ENCODE results near the gene CD80.
A peak's percentile ranks its signal among the peaks of the same experiment; 100 is the strongest.
"Not testable (repeated sequence)": the region's sequence is repeated elsewhere in the genome, so short reads cannot be mapped to it uniquely, and the experiment has no call there.

The CD80 gene

GRCh38 chr3:119582178-119582577 lies 22.8 kb upstream of the CD80 start:
- no peak for DNase-seq (ENCODE audit: low read depth)

- DNase-seq (ENCODE audit: low read depth): no peak
These were observed 20.8 kb upstream of the CD80 start for GRCh38 chr3:119580067-119580760.

- DNase-seq (ENCODE audit: low read depth): peak; percentile 35
These were observed 20.1 kb upstream of the CD80 start, which contains the start of gene ADPRH for GRCh38 chr3:119579366-119580066. TSS of gene ADPRH (plus strand) at chr3:119579492. CDS start at chr3:119582170, 2,678 bp downstream.

- no peak for DNase-seq (ENCODE audit: low read depth)
These were observed 16.1 kb upstream of the CD80 start for GRCh38 chr3:119575507-119575906.

GRCh38 chr3:119571688-119572087 lies 12.3 kb upstream of the CD80 start:
- no peak for DNase-seq (ENCODE audit: low read depth)

- no peak for DNase-seq (ENCODE audit: low read depth)
These were observed 11.8 kb upstream of the CD80 start for GRCh38 chr3:119571230-119571629.

- no peak for DNase-seq (ENCODE audit: low read depth)
These were observed 10.8 kb upstream of the CD80 start for GRCh38 chr3:119570229-119570628.

GRCh38 chr3:119569156-119569555 lies 9.7 kb upstream of the CD80 start:
- no peak for DNase-seq (ENCODE audit: low read depth)

GRCh38 chr3:119563334-119563733 lies 3.9 kb upstream of the CD80 start:
- DNase-seq (ENCODE audit: low read depth): not testable (repeated sequence)

- no peak for DNase-seq (ENCODE audit: low read depth)
These were observed 3.0 kb upstream of the CD80 start for GRCh38 chr3:119562307-119562961.

- DNase-seq (ENCODE audit: low read depth): no peak
These were observed 746 bp upstream of the CD80 start for GRCh38 chr3:119560160-119560559.

- no peak for DNase-seq (ENCODE audit: low read depth)
These were observed 642 bp downstream of the CD80 start for GRCh38 chr3:119558626-119559317.

- no peak for DNase-seq (ENCODE audit: low read depth)
These were observed 1.5 kb downstream of the CD80 start for GRCh38 chr3:119557877-119558269.

- DNase-seq (ENCODE audit: low read depth): no peak
These were observed 2.1 kb downstream of the CD80 start for GRCh38 chr3:119557192-119557876.

- no peak for DNase-seq (ENCODE audit: low read depth)
These were observed 3.5 kb downstream of the CD80 start for GRCh38 chr3:119555929-119556328.

- no peak for DNase-seq (ENCODE audit: low read depth)
These were observed 4.1 kb downstream of the CD80 start for GRCh38 chr3:119555309-119555735.

GRCh38 chr3:119553823-119554415 lies 5.5 kb downstream of the CD80 start:
- DNase-seq (ENCODE audit: low read depth): no peak

GRCh38 chr3:119552928-119553327 lies 6.5 kb downstream of the CD80 start:
- DNase-seq (ENCODE audit: low read depth): not testable (repeated sequence)

- DNase-seq (ENCODE audit: low read depth): no peak
These were observed 7.8 kb downstream of the CD80 start for GRCh38 chr3:119551598-119551997.

GRCh38 chr3:119550192-119550910 lies 9.1 kb downstream of the CD80 start:
- DNase-seq (ENCODE audit: low read depth): no peak

- DNase-seq (ENCODE audit: low read depth): no peak
These were observed 11.1 kb downstream of the CD80 start for GRCh38 chr3:119548341-119548740.
